AG04449 (cell line): ENCODE measurements around the gene RGS12.

Experiments
- CTCF ChIA-PET: fragments of 350-600 bp; formaldehyde crosslinking; extraction: SDS; loops from one replicate; lab custom pipeline; 2021; ENCODE audit warnings: antibody characterized with exemption; lab: Yijun Ruan, JAX
- POLR2A ChIA-PET: fragments of 400-600, 350-600 bp; formaldehyde crosslinking; extraction: SDS; loops from one replicate; lab custom pipeline; 2020; ENCODE audit warnings: antibody characterized with exemption, inconsistent platforms; lab: Yijun Ruan, JAX
- DNase-seq: peaks from one replicate; pipeline ENCODE4 v3.0.0-alpha.2; 2010; ENCODE audit warnings: low read depth, low spot score
- H3K4me3 ChIP-seq: 2 replicates; pipeline ENCODE4 v1.5.1; 2011; ENCODE audit warnings: low read depth, mild to moderate bottlenecking, control low read depth, low read length
- TF ChIP-seq, protein P1 (sequence below): IDR thresholded peaks from one replicate; pipeline ENCODE4 v1.5.1; 2011; ENCODE audit warnings: mild to moderate bottlenecking, moderate library complexity, low read length, control low read depth, inconsistent platforms; ENCODE audit not compliant: insufficient read depth; ENCODE audit errors: missing control alignments

The RGS12 gene

DNA sequence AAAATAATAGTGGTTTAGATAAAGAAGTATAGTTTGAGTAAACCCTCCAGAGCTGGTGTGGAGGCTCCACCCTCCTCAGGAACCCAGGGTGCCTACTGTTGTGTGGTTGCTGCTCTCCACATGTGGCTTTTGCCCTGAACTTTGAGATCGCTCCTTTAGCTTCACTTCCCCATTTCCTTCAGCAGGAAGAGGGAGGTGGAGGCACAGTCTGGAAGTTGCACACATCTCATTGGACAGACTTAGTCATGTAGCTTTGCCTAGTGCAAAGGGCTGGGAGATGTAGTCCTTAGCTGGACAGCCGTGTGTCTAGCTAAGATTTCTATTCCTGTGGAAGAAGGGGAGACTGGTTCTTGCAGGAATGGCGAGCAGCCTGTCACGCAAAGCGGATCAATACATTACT is 37.9 kb downstream of the RGS12 start:
- no peak overlapping the region for H3K4me3 ChIP-seq
- ChIA-PET POLR2A (interaction anchor here (0.6 kb wide), 1 partner anchor 45 kb away, joined by 3 read pairs; no protein-coding TSS in a partner anchor), CTCF (interaction anchor here (1.1 to 2.0 kb wide), 2 partner anchors 15 to 113 kb away, joined by 3 to 6 read pairs; no protein-coding TSS in a partner anchor)
- TF ChIP-seq, protein P1, sequence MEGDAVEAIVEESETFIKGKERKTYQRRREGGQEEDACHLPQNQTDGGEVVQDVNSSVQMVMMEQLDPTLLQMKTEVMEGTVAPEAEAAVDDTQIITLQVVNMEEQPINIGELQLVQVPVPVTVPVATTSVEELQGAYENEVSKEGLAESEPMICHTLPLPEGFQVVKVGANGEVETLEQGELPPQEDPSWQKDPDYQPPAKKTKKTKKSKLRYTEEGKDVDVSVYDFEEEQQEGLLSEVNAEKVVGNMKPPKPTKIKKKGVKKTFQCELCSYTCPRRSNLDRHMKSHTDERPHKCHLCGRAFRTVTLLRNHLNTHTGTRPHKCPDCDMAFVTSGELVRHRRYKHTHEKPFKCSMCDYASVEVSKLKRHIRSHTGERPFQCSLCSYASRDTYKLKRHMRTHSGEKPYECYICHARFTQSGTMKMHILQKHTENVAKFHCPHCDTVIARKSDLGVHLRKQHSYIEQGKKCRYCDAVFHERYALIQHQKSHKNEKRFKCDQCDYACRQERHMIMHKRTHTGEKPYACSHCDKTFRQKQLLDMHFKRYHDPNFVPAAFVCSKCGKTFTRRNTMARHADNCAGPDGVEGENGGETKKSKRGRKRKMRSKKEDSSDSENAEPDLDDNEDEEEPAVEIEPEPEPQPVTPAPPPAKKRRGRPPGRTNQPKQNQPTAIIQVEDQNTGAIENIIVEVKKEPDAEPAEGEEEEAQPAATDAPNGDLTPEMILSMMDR, result no peak
- no peak for DNase-seq

DNA sequence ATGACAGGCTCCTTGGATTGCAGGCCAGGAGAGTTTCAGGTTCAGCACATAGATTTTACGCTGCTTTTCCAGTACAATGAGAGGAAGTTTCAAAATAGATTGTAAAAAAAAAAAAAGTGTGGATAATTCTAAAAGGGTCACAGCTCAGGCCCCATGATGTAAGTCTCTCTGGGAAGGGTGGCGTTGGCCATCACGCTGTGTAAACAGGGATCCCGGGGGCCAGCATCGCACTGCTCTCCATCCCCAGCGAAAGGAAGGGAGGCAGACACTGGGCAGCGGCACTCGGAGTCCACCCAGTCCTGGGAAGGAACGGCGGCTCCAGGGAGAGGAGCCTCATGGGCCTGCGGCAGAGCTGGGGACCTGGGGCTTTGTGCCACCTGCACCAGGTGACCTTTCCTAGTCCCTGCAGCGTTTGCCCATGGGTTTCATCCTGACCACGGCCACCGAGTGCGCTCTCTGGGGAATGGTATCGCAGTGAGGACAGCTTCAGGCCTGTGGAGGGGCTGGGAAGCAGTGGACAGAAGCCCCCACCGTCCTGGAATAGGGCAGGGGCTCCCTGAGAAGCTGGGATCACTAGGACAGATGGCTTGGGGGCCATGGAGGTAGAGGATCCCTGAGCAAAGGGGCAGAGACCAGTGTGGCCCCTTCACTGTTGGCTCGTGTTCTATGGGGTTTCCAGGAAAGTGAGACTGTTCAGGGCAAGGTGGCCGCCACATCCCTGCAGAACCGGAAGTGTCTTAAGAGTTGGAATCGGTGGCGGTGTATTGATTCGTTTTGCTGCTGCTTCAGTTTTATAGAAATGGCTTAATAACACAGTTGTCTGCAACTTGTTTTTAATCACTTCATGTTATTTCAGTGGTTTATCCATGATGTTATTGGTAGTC is 38.9 kb downstream of the RGS12 start:
- CTCF ChIA-PET, result interaction anchor here (1.7 kb wide), 1 partner anchor 12 kb away, joined by 4 read pairs; no protein-coding TSS in a partner anchor
- no peak overlapping the region for H3K4me3 ChIP-seq
- no peak for DNase-seq
- POLR2A ChIA-PET, result interaction anchor here (0.6 kb wide), 1 partner anchor 44 kb away, joined by 3 read pairs; no protein-coding TSS in a partner anchor
- TF ChIP-seq, protein P1, result no peak

DNA sequence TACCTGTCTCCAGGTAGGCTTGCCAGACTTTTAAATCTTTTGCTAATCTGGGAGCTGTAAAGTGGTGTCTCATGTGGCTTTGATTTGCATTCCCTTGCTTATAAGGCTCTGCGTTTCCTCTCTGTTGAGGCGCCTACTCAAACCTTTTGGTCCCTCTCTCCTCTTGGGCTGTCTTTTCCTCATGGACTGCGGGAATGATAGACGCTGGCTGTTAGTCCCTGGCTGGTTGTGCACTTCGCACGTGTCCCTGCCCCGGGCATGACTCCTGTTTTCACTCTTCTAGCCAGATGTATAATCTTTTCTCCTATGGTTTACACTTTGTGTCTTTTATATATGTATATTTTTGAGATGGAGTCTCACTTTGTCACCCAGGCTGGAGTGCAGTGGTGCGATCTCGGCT is 39.7 kb downstream of the RGS12 start:
- DNase-seq, result no peak
- CTCF ChIA-PET, result interaction anchor here (0.6 to 1.7 kb wide), 3 partner anchors 11 to 158 kb away, joined by 3 to 4 read pairs (median 4); no protein-coding TSS in a partner anchor

DNA sequence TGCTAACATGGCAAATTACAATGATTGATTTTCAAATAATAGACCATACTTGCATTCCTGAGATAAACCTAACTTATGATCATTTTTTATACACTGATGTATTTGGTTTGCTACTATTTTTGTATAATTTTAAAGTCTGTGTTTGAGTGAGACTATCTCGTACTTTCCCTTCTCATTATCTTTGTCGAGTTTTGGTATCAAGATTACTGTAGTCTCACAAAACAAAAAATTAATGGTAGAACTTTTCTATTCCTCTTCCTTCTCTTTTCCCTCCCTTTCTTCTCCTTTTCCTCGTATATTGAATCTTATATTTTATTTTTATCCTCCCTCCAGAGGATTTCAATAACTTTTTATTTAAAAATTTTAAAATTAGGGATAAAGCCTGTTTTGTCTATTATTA is 41.5 kb downstream of the RGS12 start:
- ChIA-PET CTCF (interaction anchor here (1.0 to 1.5 kb wide), 3 partner anchors 8 to 110 kb away, joined by 3 to 11 read pairs (median 4); no protein-coding TSS in a partner anchor), POLR2A (no interaction called here)
- TF ChIP-seq, protein P1, result no peak
- no peak overlapping the region for H3K4me3 ChIP-seq
- no peak for DNase-seq

More for the DNA sequence above, 39.7 kb downstream of the RGS12 start:
- TF ChIP-seq, protein P1, result no peak
- POLR2A ChIA-PET, result interaction anchor here (0.6 kb wide), 1 partner anchor 200 kb away, joined by 3 read pairs; the partner anchor contains the start of gene LRPAP1
- H3K4me3 ChIP-seq, result no peak overlapping the region

DNA sequence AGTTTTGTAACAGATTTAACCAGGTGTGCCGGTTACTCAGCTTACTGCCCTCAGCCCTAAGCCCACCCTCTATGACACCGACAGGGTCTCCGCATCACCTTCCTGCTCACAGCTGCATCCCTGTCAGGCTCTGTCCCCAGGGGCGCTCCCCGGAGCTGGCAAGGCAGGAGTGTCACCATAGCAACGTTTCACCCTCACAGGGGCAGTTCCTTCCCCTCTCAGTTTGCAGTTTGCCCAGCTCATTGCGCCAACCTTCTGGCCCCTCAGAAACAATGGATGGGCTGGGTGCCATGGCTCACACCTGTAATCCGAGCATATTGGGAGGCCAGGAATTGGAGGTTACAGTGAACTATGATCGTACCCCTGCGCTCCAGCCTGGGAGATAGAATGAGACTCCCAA is 42.6 kb downstream of the RGS12 start:
- ChIA-PET POLR2A (no interaction called here), CTCF (interaction anchor here (1.3 to 1.7 kb wide), 3 partner anchors 9 to 145 kb away, joined by 3 to 8 read pairs (median 5); no protein-coding TSS in a partner anchor)
- TF ChIP-seq, protein P1, result no peak
- DNase-seq, result no peak
- no peak overlapping the region for H3K4me3 ChIP-seq

DNA sequence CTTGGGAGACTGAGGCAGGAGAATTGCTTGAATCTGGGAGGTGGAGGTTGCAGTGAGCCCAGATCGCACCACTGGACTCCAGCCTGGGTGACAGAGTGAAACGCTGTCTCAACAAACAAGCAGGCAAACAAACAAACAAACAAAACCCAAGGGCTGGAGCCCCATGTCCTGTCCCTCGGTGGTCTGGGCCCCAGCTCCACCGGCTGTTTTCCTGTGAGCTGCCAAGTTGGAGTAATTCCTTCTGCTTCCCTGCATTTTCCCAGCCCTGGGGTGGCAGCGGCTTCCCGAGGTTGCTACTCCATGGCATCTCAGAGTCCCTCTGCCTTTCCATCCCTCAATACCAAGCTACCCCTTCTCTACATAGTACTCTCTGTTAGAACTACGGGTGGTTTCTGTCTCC is 43.2 kb downstream of the RGS12 start:
- CTCF ChIA-PET, result interaction anchor here (1.2 to 1.7 kb wide), 4 partner anchors 8 to 144 kb away, joined by 3 to 9 read pairs (median 6); no protein-coding TSS in a partner anchor
- POLR2A ChIA-PET, result no interaction called here
- DNase-seq, result no peak
- TF ChIP-seq, protein P1, result no peak
- H3K4me3 ChIP-seq, result no peak overlapping the region
